ENCODE data around the gene KCNC1.

Gene KCNC1

DNA sequence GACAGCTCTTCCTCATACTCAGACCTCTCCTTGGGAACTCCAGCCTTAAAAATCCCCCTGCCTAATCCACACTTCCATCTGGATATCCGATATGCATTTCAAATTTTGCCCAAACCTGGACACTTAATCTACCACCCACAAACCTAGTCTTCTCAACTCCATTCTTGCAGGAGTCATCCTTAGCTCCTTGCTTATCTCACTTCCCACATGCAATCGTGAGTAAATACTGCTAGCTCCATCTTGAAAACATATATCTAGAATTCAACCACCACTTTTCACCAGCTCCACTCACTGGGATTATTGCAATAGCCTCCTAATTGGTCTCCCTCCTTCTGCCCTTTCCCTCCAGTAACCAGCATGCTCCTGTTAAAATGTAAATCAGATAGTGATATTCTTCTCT, 17.8 kb upstream of the KCNC1 start:
- no peak for DNase-seq

GRCh38 chr11:17718015-17718414, 16.6 kb upstream of the KCNC1 start:
- DNase-seq: no peak

DNA sequence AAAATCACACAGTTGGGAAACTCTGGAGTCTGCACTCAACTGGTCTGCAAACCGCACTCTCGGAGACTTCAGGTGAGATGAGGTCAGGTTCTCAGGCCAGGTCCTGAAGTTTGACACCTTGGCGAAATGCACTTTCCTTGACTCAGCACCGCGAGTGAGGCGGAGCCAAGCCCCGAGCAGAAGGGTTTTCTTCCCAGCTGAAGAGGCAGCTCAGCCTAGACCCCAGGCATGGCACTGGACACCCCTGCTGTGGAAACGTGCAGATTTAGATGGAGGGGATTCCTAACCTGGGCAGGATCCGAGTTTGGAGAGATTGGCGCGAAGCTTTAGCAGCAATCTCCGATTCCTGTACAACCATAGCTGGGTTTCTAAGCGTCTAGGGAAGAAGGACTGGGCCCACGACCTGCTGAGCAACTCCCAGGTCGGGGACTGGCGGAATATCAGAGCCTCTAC, 16.0 kb upstream of the KCNC1 start:
- DNase-seq: no peak

DNA sequence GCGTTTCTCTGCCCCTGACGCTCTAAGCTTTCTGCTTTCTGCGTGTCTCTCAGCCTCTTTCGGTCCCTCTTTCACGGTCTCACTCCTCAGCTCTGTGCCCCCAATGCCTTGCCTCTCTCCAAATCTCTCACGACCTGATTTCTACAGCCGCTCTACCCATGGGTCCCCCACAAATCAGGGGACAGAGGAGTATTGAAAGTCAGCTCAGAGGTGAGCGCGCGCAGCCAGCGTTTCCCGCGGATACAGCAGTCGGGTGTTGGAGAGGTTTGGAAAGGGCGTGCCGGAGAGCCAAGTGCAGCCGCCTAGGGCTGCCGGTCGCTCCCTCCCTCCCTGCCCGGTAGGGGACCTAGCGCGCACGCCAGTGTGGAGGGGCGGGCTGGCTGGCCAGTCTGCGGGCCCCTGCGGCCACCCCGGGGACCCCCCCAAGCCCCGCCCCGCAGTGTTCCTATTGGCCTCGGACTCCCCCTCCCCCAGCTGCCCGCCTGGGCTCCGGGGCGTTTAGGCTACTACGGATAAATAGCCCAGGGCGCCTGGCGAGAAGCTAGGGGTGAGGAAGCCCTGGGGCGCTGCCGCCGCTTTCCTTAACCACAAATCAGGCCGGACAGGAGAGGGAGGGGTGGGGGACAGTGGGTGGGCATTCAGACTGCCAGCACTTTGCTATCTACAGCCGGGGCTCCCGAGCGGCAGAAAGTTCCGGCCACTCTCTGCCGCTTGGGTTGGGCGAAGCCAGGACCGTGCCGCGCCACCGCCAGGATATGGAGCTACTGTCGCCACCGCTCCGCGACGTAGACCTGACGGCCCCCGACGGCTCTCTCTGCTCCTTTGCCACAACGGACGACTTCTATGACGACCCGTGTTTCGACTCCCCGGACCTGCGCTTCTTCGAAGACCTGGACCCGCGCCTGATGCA, 15.3 kb upstream of the KCNC1 start, which contains the start of gene MYOD1:
Gene MYOD1, plus strand, starts transcription at position 544 of the 910 bp plus-strand sequence. Its CDS starts 212 bp downstream, at position 756.
- DNase-seq: no peak

- DNase-seq: no peak
Measured at GRCh38 chr11:17719938-17720795, 14.4 kb upstream of the KCNC1 start.

GRCh38 chr11:17720796-17721171, 13.8 kb upstream of the KCNC1 start:
- DNase-seq: no peak

DNA sequence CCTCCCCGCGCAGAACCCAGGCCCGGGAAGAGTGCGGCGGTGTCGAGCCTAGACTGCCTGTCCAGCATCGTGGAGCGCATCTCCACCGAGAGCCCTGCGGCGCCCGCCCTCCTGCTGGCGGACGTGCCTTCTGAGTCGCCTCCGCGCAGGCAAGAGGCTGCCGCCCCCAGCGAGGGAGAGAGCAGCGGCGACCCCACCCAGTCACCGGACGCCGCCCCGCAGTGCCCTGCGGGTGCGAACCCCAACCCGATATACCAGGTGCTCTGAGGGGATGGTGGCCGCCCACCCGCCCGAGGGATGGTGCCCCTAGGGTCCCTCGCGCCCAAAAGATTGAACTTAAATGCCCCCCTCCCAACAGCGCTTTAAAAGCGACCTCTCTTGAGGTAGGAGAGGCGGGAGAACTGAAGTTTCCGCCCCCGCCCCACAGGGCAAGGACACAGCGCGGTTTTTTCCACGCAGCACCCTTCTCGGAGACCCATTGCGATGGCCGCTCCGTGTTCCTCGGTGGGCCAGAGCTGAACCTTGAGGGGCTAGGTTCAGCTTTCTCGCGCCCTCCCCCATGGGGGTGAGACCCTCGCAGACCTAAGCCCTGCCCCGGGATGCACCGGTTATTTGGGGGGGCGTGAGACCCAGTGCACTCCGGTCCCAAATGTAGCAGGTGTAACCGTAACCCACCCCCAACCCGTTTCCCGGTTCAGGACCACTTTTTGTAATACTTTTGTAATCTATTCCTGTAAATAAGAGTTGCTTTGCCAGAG, 13.2 kb upstream of the KCNC1 start:
- no peak for DNase-seq

- no peak for DNase-seq
Measured at GRCh38 chr11:17722000-17722643, 12.5 kb upstream of the KCNC1 start.

GRCh38 chr11:17724020-17724908, 10.3 kb upstream of the KCNC1 start:
- no peak for DNase-seq

- DNase-seq: no peak
Measured at GRCh38 chr11:17725174-17725573, 9.4 kb upstream of the KCNC1 start.

DNA sequence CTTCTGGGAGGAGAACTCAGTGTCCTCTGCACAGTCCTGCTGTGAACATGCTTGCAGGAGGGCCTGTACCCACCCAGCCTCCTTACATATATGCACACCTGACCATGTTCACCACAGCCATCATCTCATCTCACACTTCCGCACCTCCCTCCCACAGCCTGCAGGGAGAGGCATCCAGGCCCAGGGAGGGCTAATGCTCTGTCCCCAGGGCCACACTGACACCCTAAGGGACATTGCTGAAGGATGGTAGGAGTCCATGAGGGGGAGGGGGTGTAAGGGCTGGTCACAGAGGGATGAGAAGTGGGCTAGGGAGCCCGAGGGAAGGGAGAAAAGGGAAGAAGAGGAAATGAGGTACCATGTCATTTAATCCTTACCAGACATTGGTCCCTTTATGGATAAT, 4.4 kb upstream of the KCNC1 start:
- DNase-seq: no peak

- peak; percentile 36 for DNase-seq
Measured at GRCh38 chr11:17730608-17731462, 3.7 kb upstream of the KCNC1 start.

DNA sequence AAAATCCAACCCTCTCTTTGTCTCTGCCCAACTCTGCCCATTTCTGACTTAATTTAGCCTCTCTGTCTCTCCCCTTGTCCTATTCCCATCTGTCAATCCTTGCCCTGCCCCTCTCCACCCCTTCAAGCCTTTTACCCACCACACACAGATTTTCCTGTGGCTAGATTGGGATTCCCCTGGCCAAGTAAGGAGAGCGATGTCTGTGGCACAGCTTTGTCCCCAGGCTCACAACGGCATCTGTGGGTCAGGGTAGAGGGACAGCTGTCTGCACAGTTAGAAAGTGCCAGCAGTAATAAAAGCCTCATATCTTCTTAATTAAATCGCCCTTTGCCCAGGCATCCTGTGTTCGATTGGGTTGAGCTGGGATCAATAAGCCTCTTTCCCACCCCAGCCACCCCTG, 1.3 kb upstream of the KCNC1 start:
- no peak for DNase-seq

DNA sequence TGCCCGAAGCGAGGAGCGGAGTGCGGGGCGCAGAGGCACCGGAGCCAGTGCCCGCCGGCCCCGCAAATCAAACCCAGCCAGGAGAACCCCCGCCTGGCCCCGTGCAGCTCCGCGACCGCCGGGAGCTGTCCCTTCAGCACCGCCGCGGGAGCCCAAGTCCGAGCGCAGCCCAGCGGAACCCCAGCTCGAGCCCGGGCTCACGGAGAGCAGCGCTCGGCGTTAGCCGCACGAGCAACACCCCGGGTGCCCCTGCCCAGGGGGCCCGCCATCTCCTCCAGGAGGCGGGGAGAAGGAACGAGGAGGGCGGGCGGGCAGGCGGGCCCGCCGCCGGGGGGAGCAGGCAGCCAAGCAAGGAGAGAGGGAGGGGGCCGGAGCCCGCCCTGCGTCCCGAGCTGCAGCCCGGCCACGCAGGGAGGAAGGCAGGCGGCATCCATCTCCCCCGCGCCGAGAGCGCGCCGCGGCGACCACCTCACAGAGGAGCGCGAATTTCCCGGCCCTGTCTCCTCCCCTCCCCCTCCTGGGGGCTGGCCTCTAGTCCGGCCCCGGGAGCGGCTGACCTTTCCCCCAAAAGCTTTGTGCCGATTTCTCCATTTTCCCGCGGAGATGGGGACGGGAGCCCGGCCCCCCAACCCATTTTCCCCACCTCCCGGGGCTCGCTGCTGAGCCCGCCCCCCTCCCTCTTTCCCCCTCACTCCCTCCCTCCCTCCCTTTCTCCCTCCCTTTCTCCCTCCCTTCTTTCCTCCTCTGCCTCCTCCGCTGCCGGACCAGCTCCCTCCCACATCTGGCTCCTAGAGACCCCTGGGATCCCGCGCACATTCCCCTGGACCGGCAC, 621 bp downstream of the KCNC1 start:
- DNase-seq: no peak

DNA sequence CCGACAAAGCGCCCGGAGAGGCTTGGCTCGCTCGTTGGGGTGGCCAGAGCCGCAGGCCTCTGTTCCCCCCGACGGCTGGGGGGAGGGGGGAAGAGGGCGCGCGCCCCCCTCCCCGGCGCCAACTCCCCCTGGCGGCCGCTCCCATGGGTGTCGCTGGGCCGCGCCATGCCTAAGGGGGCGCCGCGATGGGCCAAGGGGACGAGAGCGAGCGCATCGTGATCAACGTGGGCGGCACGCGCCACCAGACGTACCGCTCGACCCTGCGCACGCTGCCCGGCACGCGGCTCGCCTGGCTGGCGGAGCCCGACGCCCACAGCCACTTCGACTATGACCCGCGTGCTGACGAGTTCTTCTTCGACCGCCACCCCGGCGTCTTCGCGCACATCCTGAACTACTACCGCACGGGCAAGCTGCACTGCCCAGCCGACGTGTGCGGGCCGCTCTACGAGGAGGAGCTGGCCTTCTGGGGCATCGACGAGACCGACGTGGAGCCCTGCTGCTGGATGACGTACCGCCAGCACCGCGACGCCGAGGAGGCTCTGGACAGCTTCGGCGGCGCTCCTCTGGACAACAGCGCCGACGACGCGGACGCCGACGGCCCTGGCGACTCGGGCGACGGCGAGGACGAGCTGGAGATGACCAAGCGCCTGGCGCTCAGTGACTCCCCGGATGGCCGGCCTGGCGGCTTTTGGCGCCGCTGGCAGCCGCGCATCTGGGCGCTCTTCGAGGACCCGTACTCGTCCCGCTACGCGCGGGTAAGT, 1.4 kb downstream of the KCNC1 start:
- DNase-seq: no peak

GRCh38 chr11:17736579-17736893, 2.0 kb downstream of the KCNC1 start:
- DNase-seq: no peak

DNA sequence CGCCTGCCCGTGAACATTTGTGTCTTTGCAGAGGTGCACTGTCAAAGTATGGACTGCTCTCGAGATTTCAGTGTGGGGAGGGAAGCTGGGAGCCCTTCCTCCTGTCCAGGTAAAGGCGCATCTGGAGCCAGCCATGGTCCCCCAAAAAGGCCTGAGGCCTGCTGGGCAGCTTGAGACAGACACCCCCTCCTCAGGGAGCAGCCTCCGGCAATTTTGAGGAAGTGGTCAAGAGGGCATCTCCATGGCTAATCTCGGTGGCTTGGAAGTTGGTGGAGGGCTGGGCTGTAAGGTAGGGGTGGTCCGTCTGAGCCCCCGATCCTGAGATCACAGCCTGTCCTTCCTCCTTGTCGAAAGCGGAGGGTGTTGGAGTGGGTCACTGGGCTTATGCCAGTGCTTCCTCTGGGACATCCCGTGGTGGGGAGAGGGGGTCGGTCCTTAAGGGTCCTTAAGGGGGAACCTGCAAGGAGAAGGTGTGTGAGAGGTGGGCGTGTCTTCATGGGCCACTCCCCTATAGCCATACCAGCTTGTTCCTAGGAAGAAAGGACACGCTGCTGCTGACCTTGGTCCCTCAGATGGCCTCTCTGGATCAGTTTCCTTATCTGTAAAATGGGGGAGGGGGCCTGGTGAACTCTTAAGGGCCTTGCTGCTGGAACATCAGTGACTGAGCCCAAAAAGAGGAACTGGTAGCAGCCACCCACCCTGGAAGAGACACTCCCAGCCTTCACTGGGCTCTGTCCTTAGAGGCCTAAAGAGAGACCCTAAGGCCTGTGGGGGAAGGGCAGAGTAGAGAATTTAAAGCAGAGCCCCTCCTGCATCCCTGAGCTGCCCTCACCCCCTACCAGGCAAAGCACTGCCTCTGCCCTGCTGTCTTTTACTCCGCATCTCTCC, 2.6 kb downstream of the KCNC1 start:
- no peak for DNase-seq
